ENCODE results near the gene CCDC88B.

CCDC88B gene

DNA sequence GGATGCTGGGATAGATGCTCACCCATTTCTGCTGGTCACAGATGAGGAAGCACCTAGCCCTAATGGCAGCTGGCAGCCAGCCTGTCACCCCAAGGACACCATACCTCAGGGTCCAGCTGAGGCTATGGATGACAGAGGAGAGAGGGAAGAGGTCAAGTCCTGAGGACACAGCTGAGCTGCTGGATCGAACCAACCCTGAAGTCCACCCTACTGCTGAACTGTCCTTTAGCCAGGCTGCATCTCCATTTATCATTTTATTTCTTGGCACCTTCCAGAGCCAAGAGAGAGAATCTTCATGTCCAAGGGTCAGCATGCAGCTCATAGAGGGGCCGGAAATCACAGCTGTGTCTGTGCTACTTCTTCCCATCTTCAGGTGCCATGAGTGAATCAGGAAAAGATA is 49.8 kb downstream of the CCDC88B start:
- DNase-seq (ENCODE audit: low read depth): no peak
- no peak overlapping the region for H3K4me3 ChIP-seq (replicated peaks; ENCODE audit: low read depth, low read length)
- TF ChIP-seq CTCF (IDR thresholded peaks at IDR 0.05; ENCODE audit: low read length, missing control alignments): no peak

GRCh38 chr11:64390558-64390957 is 50.6 kb downstream of the CCDC88B start:
- TF ChIP-seq CTCF (IDR thresholded peaks at IDR 0.05; ENCODE audit: low read length, missing control alignments): no peak
- H3K4me3 ChIP-seq (replicated peaks; ENCODE audit: low read depth, low read length): no peak overlapping the region
- DNase-seq (ENCODE audit: low read depth): no peak

- DNase-seq (ENCODE audit: low read depth): no peak
- no peak overlapping the region for H3K4me3 ChIP-seq (replicated peaks; ENCODE audit: low read depth, low read length)
- TF ChIP-seq CTCF (IDR thresholded peaks at IDR 0.05; ENCODE audit: low read length, missing control alignments): no peak
These were observed 51.8 kb downstream of the CCDC88B start for GRCh38 chr11:64391839-64392238.

DNA sequence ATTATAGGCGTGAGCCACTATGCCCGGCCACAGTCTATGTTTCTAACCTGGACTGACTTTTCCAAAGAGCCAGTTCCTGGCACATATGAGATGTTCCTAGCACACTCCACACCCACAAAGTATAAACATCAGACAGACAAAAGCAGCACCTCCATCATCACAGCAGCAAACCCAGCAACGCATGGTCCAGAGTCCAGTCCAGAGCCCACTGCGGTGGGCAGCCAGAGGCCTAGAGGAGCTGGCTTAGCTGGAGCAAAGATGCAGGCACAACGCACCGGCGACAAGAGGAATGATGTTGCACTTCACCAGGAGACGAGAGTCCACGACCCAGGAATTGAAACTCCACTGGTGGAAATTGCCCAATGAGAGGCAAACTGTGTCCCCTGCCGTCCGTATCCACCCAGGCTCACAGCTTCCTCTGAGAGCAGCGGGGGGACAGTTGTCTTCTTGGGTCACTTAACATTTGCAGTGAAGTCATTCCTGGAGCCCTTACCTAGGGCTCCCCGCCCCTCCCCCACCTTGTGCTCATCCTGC is 55.6 kb downstream of the CCDC88B start:
- no peak overlapping the region for H3K4me3 ChIP-seq (replicated peaks; ENCODE audit: low read depth, low read length)
- TF ChIP-seq CTCF (IDR thresholded peaks at IDR 0.05; ENCODE audit: low read length, missing control alignments): no peak
- no peak for DNase-seq (ENCODE audit: low read depth)

- H3K4me3 ChIP-seq (replicated peaks; ENCODE audit: low read depth, low read length): no peak overlapping the region
- no peak for TF ChIP-seq CTCF (IDR thresholded peaks at IDR 0.05; ENCODE audit: low read length, missing control alignments)
- DNase-seq (ENCODE audit: low read depth): no peak
These were observed 56.1 kb downstream of the CCDC88B start for GRCh38 chr11:64396079-64396591.

DNA sequence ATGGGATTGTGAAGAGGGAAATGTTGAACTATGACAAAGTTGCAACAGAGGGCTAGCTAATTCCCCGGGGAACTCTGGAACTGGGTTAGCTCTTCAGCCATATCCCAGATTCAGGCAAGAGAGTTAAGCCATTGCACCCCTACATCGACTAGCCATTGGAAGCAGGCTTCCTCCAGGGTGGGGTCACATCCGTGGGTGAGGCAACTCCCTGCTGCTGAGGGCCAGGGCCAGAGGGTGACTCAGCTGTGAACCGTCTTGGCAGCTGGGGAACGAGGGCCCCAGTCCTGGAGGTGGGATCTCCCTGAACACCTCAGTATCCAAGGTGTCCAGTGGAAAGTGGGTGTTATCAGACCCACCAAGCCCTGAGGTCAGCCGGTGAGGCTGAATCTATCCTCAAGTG is 60.1 kb downstream of the CCDC88B start:
- DNase-seq (ENCODE audit: low read depth): no peak
- TF ChIP-seq CTCF (IDR thresholded peaks at IDR 0.05; ENCODE audit: low read length, missing control alignments): no peak
- no peak overlapping the region for H3K4me3 ChIP-seq (replicated peaks; ENCODE audit: low read depth, low read length)

DNA sequence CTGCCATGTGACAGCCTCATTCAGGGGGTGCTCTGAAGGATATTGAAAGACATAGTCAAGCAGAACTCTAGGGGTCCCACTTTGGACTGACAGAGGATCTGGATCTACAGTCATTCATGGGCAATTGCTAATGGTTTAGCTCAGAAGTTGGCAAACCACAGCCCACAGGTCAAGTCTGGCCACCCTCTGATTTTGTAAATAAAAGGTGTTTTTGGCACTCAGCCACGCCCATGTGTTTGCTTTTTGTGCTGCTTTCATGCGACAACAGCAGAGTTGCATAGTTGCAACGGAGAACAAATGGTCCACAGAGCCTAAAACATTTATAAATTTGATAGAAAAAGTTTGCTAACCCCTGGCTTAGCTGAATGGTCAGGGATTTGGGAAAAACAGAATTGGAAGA is 60.7 kb downstream of the CCDC88B start:
- no peak overlapping the region for H3K4me3 ChIP-seq (replicated peaks; ENCODE audit: low read depth, low read length)
- no peak for TF ChIP-seq CTCF (IDR thresholded peaks at IDR 0.05; ENCODE audit: low read length, missing control alignments)
- no peak for DNase-seq (ENCODE audit: low read depth)
